H9 (cell line): Measurements from ENCODE around the gene FGF4. TPM values are rescaled to one million over a fixed set of nuclear protein-coding genes. Genes with fewer than 3 reads are reported as not detected.

Experiments used
- DNase-seq: peaks from one replicate; pipeline ENCODE4 v3.0.0-alpha.2; 2017
- H2AFZ ChIP-seq: one replicate; pipeline ENCODE4 v1.6.1; 2013; ENCODE audit warnings: mild to moderate bottlenecking, low read length, control low read depth, moderate library complexity
- H2AK5ac ChIP-seq: 2 replicates; pipeline ENCODE4 v1.6.1; 2013; ENCODE audit warnings: low read length, control low read depth, mixed read lengths; ENCODE audit not compliant: insufficient read length
- H2BK120ac ChIP-seq: one replicate; pipeline ENCODE4 v1.6.1; 2013; ENCODE audit warnings: low read depth, mild to moderate bottlenecking, low read length, control low read depth, inconsistent platforms; ENCODE audit not compliant: poor library complexity, severe bottlenecking
- H2BK12ac ChIP-seq: 2 replicates; pipeline ENCODE4 v1.6.1; 2013; ENCODE audit warnings: low read length, control low read depth, mixed read lengths, low read depth; ENCODE audit not compliant: insufficient read length
- H2BK15ac ChIP-seq: 2 replicates; pipeline ENCODE4 v1.6.1; 2013; ENCODE audit warnings: low read depth, low read length, control low read depth
- H2BK20ac ChIP-seq: one replicate; pipeline ENCODE4 v1.6.1; 2013; ENCODE audit warnings: low read depth, mild to moderate bottlenecking, low read length, control low read depth, inconsistent platforms; ENCODE audit not compliant: poor library complexity, severe bottlenecking
- H2BK5ac ChIP-seq: 2 replicates; pipeline ENCODE4 v1.6.1; 2013; ENCODE audit warnings: low read length, control low read depth, mixed read lengths; ENCODE audit not compliant: insufficient read length
- H3K14ac ChIP-seq: 2 replicates; pipeline ENCODE4 v1.6.1; 2013; ENCODE audit warnings: low read length, control low read depth; ENCODE audit not compliant: insufficient read depth
- H3K18ac ChIP-seq: 2 replicates; pipeline ENCODE4 v1.6.1; 2013; ENCODE audit warnings: low read depth, mild to moderate bottlenecking, mixed read lengths, low read length, control low read depth; ENCODE audit not compliant: insufficient read length
- H3K23ac ChIP-seq: 2 replicates; pipeline ENCODE4 v1.6.1; 2013; ENCODE audit warnings: low read length, control low read depth, mixed read lengths, low read depth; ENCODE audit not compliant: insufficient read length
- H3K23me2 ChIP-seq: 2 replicates; pipeline ENCODE4 v1.6.1; 2013; ENCODE audit warnings: low read depth, mild to moderate bottlenecking, mixed read lengths, low read length, control low read depth; ENCODE audit not compliant: insufficient read length, poor library complexity, severe bottlenecking
- H3K27ac ChIP-seq: 2 replicates; pipeline ENCODE4 v1.5.1; 2013; ENCODE audit warnings: low read length, control low read depth, mixed read lengths, low read depth; ENCODE audit not compliant: insufficient read length
- H3K27me3 ChIP-seq: 2 replicates; pipeline ENCODE4 v1.6.1; 2013; ENCODE audit warnings: low read length, control low read depth, inconsistent platforms; ENCODE audit not compliant: insufficient read depth
- H3K4ac ChIP-seq: 2 replicates; pipeline ENCODE4 v1.6.1; 2013; ENCODE audit warnings: low read depth, mild to moderate bottlenecking, control low read depth, inconsistent platforms, low read length, moderate library complexity
- H3K4me1 ChIP-seq: 2 replicates; pipeline ENCODE4 v1.6.1; 2013; ENCODE audit warnings: low read length, control low read depth, inconsistent platforms; ENCODE audit not compliant: insufficient read depth
- H3K4me2 ChIP-seq: 2 replicates; pipeline ENCODE4 v1.6.1; 2013; ENCODE audit warnings: low read length, control low read depth, mixed read lengths; ENCODE audit not compliant: insufficient read length, insufficient read depth
- H3K56ac ChIP-seq: 2 replicates; pipeline ENCODE4 v1.6.1; 2013; ENCODE audit warnings: low read depth, mild to moderate bottlenecking, mixed read lengths, low read length, control low read depth; ENCODE audit not compliant: insufficient read length
- H3K79me1 ChIP-seq: 2 replicates; pipeline ENCODE4 v1.6.1; 2013; ENCODE audit warnings: low read depth, mild to moderate bottlenecking, moderate library complexity, low read length, control low read depth, inconsistent platforms; ENCODE audit not compliant: insufficient read depth, poor library complexity, severe bottlenecking
- H3K79me2 ChIP-seq: 2 replicates; pipeline ENCODE4 v1.6.1; 2013; ENCODE audit warnings: low read length, control low read depth, inconsistent platforms; ENCODE audit not compliant: insufficient read depth
- H3K9ac ChIP-seq: 2 replicates; pipeline ENCODE4 v1.6.1; 2013; ENCODE audit warnings: low read length, control low read depth, mixed read lengths; ENCODE audit not compliant: insufficient read length; ENCODE audit errors: extremely low read depth
- H3K9me3 ChIP-seq: one replicate; pipeline ENCODE4 v1.6.1; 2013; ENCODE audit warnings: low read depth, low read length, inconsistent platforms; ENCODE audit not compliant: control insufficient read depth
- H3T11ph ChIP-seq: one replicate; pipeline ENCODE4 v1.6.1; 2013; ENCODE audit warnings: mild to moderate bottlenecking, low read length, control low read depth, inconsistent platforms
- H4K20me1 ChIP-seq: one replicate; pipeline ENCODE4 v1.6.1; 2013; ENCODE audit not compliant: control insufficient read depth, insufficient read length, insufficient read depth
- H4K5ac ChIP-seq: 2 replicates; pipeline ENCODE4 v1.6.1; 2013; ENCODE audit warnings: low read depth, mild to moderate bottlenecking, mixed read lengths, low read length, control low read depth; ENCODE audit not compliant: insufficient read length
- H4K8ac ChIP-seq: replicated peaks from 2 replicates; pipeline ENCODE4 v1.6.1; 2013; ENCODE audit warnings: low read length, control low read depth, mixed read lengths, low read depth; ENCODE audit not compliant: insufficient read length
- H4K91ac ChIP-seq: 2 replicates; pipeline ENCODE4 v1.6.1; 2013; ENCODE audit warnings: low read depth, mild to moderate bottlenecking, moderate library complexity, mixed read lengths, low read length, control low read depth; ENCODE audit not compliant: insufficient read length
- H3K27ac Mint-ChIP-seq, 3 experiments: 2 replicates in 2 of 3; 3 replicates in 1 of 3; pipeline ENCODE4 v1.8.0; 2020 to 2021; ENCODE audit warnings: mixed read lengths in 3 of 3, mild to moderate bottlenecking in 1 of 3, moderate library complexity in 1 of 3
- H3K27me3 Mint-ChIP-seq: 2 replicates; pipeline ENCODE4 v1.8.0; 2021; ENCODE audit warnings: low read depth, mild to moderate bottlenecking, moderate library complexity, mixed read lengths
- H3K36me3 Mint-ChIP-seq, 3 experiments: 2 replicates in 2 of 3; 3 replicates in 1 of 3; pipeline ENCODE4 v1.8.0; 2020 to 2021; ENCODE audit warnings: low read depth in 3 of 3, mixed read lengths in 3 of 3; ENCODE audit not compliant: insufficient read depth in 1 of 3
- H3K4me1 Mint-ChIP-seq, 2 experiments: 2 replicates each; pipeline ENCODE4 v1.8.0; 2020; ENCODE audit warnings: mixed read lengths in 2 of 2
- H3K4me3 Mint-ChIP-seq, 2 experiments: 2 replicates in 1 of 2; 3 replicates in 1 of 2; pipeline ENCODE4 v1.8.0; 2020 to 2021; ENCODE audit warnings: mild to moderate bottlenecking in 2 of 2, mixed read lengths in 2 of 2, moderate library complexity in 1 of 2
- H3K9me3 Mint-ChIP-seq, 2 experiments: 2 replicates in 1 of 2; 3 replicates in 1 of 2; pipeline ENCODE4 v1.8.0; 2020; ENCODE audit warnings: mild to moderate bottlenecking in 2 of 2, mixed read lengths in 2 of 2, moderate library complexity in 1 of 2
- CTCF ChIP-seq: fragments of 200-600 bp; sonication (generic); conservative IDR thresholded peaks from 3 replicates; pipeline ENCODE4 v1.8.0; 2021; ENCODE audit warnings: antibody characterized with exemption, mild to moderate bottlenecking
- WGBS: extraction: QIAGEN DNeasy Blood & Tissue Kit; methylation state at CpG from one replicate; pipeline ENCODE4 v1.1.7; 2013; ENCODE audit warnings: missing lambda C conversion rate, low lambda C conversion rate, mixed read lengths; ENCODE audit not compliant: insufficient read length; ENCODE audit errors: extremely low coverage; 5-methylcytosine and 5-hydroxymethylcytosine counted together
- total RNA-seq: library from RNA; stranded (reverse); gene quantifications from 2 replicates; pipeline ENCODE4 v1.2.1, GENCODE V29; 2021

The FGF4 gene
- total RNA-seq, 1 experiment from 2014 or later = 0.68 TPM

- Histone ChIP-seq H3K9me3 (no peaks in the 10 kb centered on the region), H4K20me1 (no peaks in the 10 kb centered on the region), H3K56ac (no peak overlapping the region), H3K4me1 (no peaks in the 10 kb centered on the region), H3K27ac (no peak overlapping the region), H3K4me2 (no peak overlapping the region), H3K9ac (no peak overlapping the region), H4K91ac (no peak overlapping the region), H2BK15ac (no peak overlapping the region), H4K8ac (no peak overlapping the region), H3K79me2 (no peaks in the 10 kb centered on the region), H2BK12ac (no peak overlapping the region), H3K23me2 (no peaks in the 10 kb centered on the region), H3T11ph (no peak overlapping the region), H2BK120ac (no peak overlapping the region), H2AK5ac (no peak overlapping the region), H3K14ac (no peak overlapping the region), H2AFZ (no peak overlapping the region), H3K18ac (no peak overlapping the region), H3K27me3 (no peaks in the 10 kb centered on the region), H2BK5ac (no peak overlapping the region), H2BK20ac (no peak overlapping the region), H3K79me1 (no peaks in the 10 kb centered on the region), H3K4ac (no peak overlapping the region), H3K23ac (no peak overlapping the region), H4K5ac (no peak overlapping the region)
- Mint-ChIP-seq H3K4me1 (peaks cover 15 to 26% of the 10 kb centered on the region in 2 experiments), H3K9me3 (no peaks in the 10 kb centered on the region), H3K4me3 (no peak overlapping the region), H3K27me3 (peaks cover 3% of the 10 kb centered on the region), H3K36me3 (no peaks in the 10 kb centered on the region), H3K27ac (peak overlapping the region in 2 of 3 experiments; percentile 44 to 59; a peak in 1 of 7 replicates)
- TF ChIP-seq CTCF = no peak
- no CpG with 5 or more reads among the region's 11 CpGs for WGBS
- DNase-seq = no peak
Observed at GRCh38 chr11:69750875-69751597, 24.1 kb downstream of the FGF4 start.
